Activated naive CD8-positive, alpha-beta T cell treated with anti-CD3 and anti-CD28 coated beads, Interleukin-2, amount 10 ng/mL, durations not matched to agents 7 days and 5 days (primary cell): Measurements from ENCODE around the gene KCND2. TPM values are rescaled to one million over a fixed set of nuclear protein-coding genes. Genes with fewer than 3 reads are reported as not detected.

Source experiments
- ATAC-seq: fragments of 150-1000 bp; cut with Tn5 transposase; one replicate; pipeline ENCODE4 v1.10.0; 2021; ENCODE audit warnings: low read depth, moderate library complexity
- POLR2A ChIA-PET: fragments of 350-600 bp; sonication (Branson Sonifier 250); formaldehyde crosslinking; loops from one replicate; lab custom pipeline; 2021; ENCODE audit warnings: antibody characterized with exemption; lab: Charles Lee
- DNase-seq: peaks from one replicate; pipeline ENCODE4 v3.0.0; 2021
- H3K27ac Mint-ChIP-seq: one replicate; pipeline ENCODE4 v1.8.0; 2022; ENCODE audit warnings: mild to moderate bottlenecking, mixed read lengths
- H3K27me3 Mint-ChIP-seq: one replicate; pipeline ENCODE4 v1.8.0; 2022; ENCODE audit warnings: mild to moderate bottlenecking, moderate library complexity, mixed read lengths
- H3K36me3 Mint-ChIP-seq: one replicate; pipeline ENCODE4 v1.8.0; 2021; ENCODE audit warnings: mild to moderate bottlenecking, mixed read lengths
- H3K4me1 Mint-ChIP-seq: one replicate; pipeline ENCODE4 v1.8.0; 2021; ENCODE audit warnings: mixed read lengths
- H3K4me3 Mint-ChIP-seq: one replicate; pipeline ENCODE4 v1.8.0; 2022; ENCODE audit warnings: mild to moderate bottlenecking, moderate library complexity, mixed read lengths
- H3K9me3 Mint-ChIP-seq: one replicate; pipeline ENCODE4 v1.8.0; 2021; ENCODE audit warnings: mixed read lengths
- total RNA-seq, 2 experiments: library from RNA; stranded (reverse); gene quantifications; one replicate each; pipeline ENCODE4 v1.2.3, GENCODE V29; 2021

Gene KCND2
- total RNA-seq, 2 experiments from 2014 or later: not detected

GRCh38 chr7:120797026-120797645 is 524.2 kb downstream of the KCND2 start:
- POLR2A ChIA-PET: no interaction called here
- H3K27ac Mint-ChIP-seq: no peak overlapping the region
- peaks cover 21% of the 10 kb centered on the region for H3K27me3 Mint-ChIP-seq
- peaks cover 2% of the 10 kb centered on the region for H3K4me1 Mint-ChIP-seq
- H3K4me3 Mint-ChIP-seq: no peak overlapping the region
- H3K9me3 Mint-ChIP-seq: no peaks in the 10 kb centered on the region
- DNase-seq: no peak
- H3K36me3 Mint-ChIP-seq: no peaks in the 10 kb centered on the region
- no peak for ATAC-seq

GRCh38 chr7:120799147-120799546 is 526.2 kb downstream of the KCND2 start:
- Mint-ChIP-seq H3K27ac (no peak overlapping the region), H3K4me1 (peaks cover 2% of the 10 kb centered on the region), H3K36me3 (no peaks in the 10 kb centered on the region), H3K9me3 (no peaks in the 10 kb centered on the region), H3K27me3 (peaks cover 11% of the 10 kb centered on the region), H3K4me3 (no peak overlapping the region)
- POLR2A ChIA-PET: no interaction called here
- DNase-seq (no peak), ATAC-seq (no peak)
